Activated naive CD8-positive, alpha-beta T cell treated with anti-CD3 and anti-CD28 coated beads, Interleukin-2, amount 10 ng/mL, durations not matched to agents 7 days and 5 days (primary cell): ENCODE measurements around the gene FIGNL2. TPM values are rescaled to one million over a fixed set of nuclear protein-coding genes. Genes with fewer than 3 reads are reported as not detected.

Source experiments
- ATAC-seq: fragments of 150-1000 bp; cut with Tn5 transposase; one replicate; pipeline ENCODE4 v1.10.0; 2021; ENCODE audit warnings: low read depth, moderate library complexity
- POLR2A ChIA-PET: fragments of 350-600 bp; sonication (Branson Sonifier 250); formaldehyde crosslinking; loops from one replicate; lab custom pipeline; 2021; ENCODE audit warnings: antibody characterized with exemption; lab: Charles Lee
- DNase-seq: peaks from one replicate; pipeline ENCODE4 v3.0.0; 2021
- H3K27ac Mint-ChIP-seq: one replicate; pipeline ENCODE4 v1.8.0; 2022; ENCODE audit warnings: mild to moderate bottlenecking, mixed read lengths
- H3K27me3 Mint-ChIP-seq: one replicate; pipeline ENCODE4 v1.8.0; 2022; ENCODE audit warnings: mild to moderate bottlenecking, moderate library complexity, mixed read lengths
- H3K36me3 Mint-ChIP-seq: one replicate; pipeline ENCODE4 v1.8.0; 2021; ENCODE audit warnings: mild to moderate bottlenecking, mixed read lengths
- H3K4me1 Mint-ChIP-seq: one replicate; pipeline ENCODE4 v1.8.0; 2021; ENCODE audit warnings: mixed read lengths
- H3K4me3 Mint-ChIP-seq: one replicate; pipeline ENCODE4 v1.8.0; 2022; ENCODE audit warnings: mild to moderate bottlenecking, moderate library complexity, mixed read lengths
- H3K9me3 Mint-ChIP-seq: one replicate; pipeline ENCODE4 v1.8.0; 2021; ENCODE audit warnings: mixed read lengths
- total RNA-seq, 2 experiments: library from RNA; stranded (reverse); gene quantifications; one replicate each; pipeline ENCODE4 v1.2.3, GENCODE V29; 2021

The FIGNL2 gene
- total RNA-seq, 2 experiments from 2014 or later = 0.74 to 1.1 TPM

DNA sequence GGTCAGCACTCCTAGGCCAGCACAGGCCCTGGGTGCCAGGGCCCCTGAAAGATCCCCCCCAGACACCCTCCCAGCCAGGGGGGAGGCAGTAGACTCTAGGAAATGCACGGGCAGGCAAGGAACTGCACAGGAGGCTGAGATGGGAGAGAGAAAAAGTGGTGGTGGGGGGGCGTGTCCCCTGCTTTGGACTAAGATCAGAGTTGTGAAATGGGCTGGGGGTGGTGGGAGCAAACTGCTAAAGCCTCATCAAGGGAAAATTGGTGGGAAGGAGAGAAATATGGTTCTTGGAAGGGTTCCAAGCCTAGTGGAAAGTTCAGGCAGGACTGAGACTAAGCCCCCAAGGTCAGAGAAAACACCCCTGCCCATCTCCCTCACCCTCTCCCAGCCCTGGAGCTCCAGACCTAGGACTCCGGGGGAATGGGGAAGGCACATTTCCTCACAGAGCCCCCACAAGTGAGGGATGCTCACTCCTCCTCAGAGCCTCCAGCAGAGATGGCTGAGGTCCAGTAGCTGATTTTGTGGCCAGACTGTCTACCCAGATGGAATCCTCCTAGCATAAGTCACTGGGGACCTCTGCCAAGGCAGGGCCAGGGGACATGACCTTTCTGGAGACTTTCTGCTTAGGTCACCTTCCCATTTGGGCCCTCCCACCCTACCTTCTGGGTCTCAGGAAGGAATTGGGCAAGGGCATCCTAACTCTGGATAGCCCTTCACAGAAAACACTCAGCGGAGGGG is 29.8 kb downstream of the FIGNL2 start:
- DNase-seq = no peak
- Mint-ChIP-seq H3K4me1 (peaks cover 13% of the 10 kb centered on the region), H3K9me3 (no peaks in the 10 kb centered on the region), H3K27me3 (peaks cover 17% of the 10 kb centered on the region), H3K36me3 (no peaks in the 10 kb centered on the region), H3K27ac (no peak overlapping the region), H3K4me3 (no peak overlapping the region)
- ATAC-seq = no peak
- POLR2A ChIA-PET = interaction anchor here (0.6 to 1.5 kb wide), 2 partner anchors 9 to 206 kb away, joined by 4 to 5 read pairs; no protein-coding TSS in a partner anchor

DNA sequence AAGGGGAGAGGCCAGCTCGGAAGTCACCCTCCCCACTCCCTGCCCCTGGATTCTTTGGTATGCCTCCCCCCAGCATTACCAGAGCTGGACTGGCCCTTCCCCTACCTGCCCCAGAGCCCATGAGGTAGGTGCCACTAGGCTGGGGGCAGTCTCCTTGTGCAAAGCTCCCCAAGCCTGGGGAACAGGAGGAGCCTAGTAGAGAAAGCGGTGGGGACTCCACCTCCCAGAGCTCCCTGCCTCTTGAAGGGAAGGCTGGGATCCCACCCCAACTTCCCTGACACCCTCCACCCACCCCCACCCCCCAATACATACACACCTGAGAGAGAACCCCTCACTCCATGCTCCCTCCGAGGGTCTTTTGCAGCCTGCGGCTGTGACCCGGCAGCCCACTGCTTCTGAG is 30.4 kb downstream of the FIGNL2 start:
- Mint-ChIP-seq H3K27ac (no peak overlapping the region), H3K9me3 (no peaks in the 10 kb centered on the region), H3K4me3 (no peak overlapping the region), H3K36me3 (no peaks in the 10 kb centered on the region), H3K4me1 (peaks cover 9% of the 10 kb centered on the region), H3K27me3 (peaks cover 17% of the 10 kb centered on the region)
- DNase-seq = no peak
- POLR2A ChIA-PET = no interaction called here
- ATAC-seq = no peak

DNA sequence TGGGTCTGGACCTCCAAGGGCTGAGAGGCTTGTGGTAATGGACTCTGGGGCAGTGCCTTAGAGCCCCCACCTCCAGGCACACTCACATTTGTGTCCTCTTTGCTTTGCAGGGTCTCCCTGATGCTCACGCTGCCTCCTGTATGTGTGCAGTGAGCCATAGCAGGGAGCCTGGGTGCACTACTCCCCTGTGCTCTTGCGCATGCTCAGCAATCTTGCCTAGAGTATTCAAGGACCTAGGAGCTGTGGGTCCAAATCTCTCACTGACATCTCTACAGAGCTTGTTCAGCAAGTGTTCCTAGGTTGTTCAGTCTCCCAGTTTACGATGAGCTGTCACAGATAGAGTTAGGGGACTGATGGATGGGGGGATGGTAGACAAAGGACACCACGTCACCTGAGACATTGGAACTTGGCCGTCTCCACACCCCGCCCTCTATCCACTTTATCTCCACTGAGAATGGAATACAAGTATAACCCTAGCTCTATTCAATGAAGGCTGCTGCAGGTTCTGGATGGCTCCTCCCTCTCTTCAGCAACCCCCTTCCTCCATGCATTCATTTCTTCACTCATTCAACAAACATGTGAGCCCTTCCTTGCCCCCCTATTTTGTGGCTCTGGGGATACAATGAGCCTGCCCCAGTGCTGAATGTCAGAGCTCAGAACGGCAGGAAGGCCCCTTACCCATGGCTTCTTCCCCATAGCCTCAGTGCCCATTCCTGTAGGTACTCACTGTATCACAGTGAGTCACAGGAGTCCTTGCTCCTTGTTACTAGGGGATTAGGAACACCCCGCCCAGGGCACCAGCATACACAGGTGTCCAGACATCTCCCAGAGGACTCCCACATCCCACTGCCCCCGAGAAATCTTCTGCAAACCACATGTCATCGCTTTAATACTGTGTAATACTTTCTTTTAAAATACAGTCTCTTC is 31.2 kb downstream of the FIGNL2 start:
- Mint-ChIP-seq H3K4me3 (no peak overlapping the region), H3K27me3 (peaks cover 17% of the 10 kb centered on the region), H3K9me3 (no peaks in the 10 kb centered on the region), H3K27ac (no peak overlapping the region), H3K36me3 (no peaks in the 10 kb centered on the region), H3K4me1 (peaks cover 9% of the 10 kb centered on the region)
- POLR2A ChIA-PET = no interaction called here
- no peak for DNase-seq
- no peak for ATAC-seq

- POLR2A ChIA-PET = no interaction called here
These were observed 32.9 kb downstream of the FIGNL2 start for GRCh38 chr12:51815571-51815970.

DNA sequence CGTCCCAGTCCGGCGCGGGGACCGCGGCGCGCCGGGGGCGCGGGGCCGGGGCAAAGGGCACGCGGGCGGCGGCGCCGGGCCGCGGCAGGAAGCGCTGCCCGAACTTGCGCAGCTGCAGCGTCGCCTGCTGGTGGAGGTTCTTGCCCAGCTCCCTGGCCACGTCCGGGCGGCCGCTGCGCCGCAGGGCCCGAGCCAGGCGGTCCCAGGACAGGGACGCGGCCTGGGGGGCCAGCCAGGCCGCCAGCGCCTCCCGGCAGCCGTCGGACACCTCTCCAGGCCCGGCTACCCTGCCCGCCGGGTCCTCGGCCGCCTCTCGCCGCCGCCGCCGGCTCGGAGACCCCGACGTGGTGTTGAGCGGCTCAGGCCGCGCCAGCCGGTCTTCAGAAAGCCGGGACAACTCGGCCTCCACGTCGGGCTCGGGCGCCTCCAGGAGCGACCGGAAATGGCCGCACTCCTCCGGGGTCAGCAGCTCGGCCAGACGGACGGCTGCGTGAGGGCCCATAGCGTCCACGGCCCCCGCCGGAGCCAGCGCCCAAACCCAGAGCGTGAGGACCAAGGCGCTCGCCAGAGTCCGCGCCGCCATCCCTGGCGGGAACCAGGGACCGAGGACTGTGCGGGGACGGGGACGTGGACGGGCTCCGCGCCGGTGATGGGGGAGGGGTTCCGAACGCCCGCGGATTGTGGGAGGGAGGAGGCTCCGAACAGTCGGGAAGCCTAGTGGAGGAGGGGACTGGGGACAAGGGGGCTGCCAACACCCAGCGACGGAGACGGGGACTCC is 34.0 kb downstream of the FIGNL2 start:
- Mint-ChIP-seq H3K4me1 (peaks cover 5% of the 10 kb centered on the region), H3K4me3 (peak overlapping the region; percentile 69), H3K27me3 (peaks cover 13% of the 10 kb centered on the region), H3K36me3 (no peaks in the 10 kb centered on the region), H3K9me3 (no peaks in the 10 kb centered on the region), H3K27ac (no peak overlapping the region)
- DNase-seq (peak; percentile 86), ATAC-seq (peak; percentile 92)
- POLR2A ChIA-PET = interaction anchor here (1.2 to 1.7 kb wide), 4 partner anchors 32 to 61 kb away, joined by 3 to 5 read pairs (median 4); no protein-coding TSS in a partner anchor

More at GRCh38 chr12:51815571-51815970, 32.9 kb downstream of the FIGNL2 start:
- Mint-ChIP-seq H3K36me3 (no peaks in the 10 kb centered on the region), H3K27me3 (peaks cover 17% of the 10 kb centered on the region), H3K9me3 (no peaks in the 10 kb centered on the region), H3K27ac (no peak overlapping the region), H3K4me1 (peaks cover 9% of the 10 kb centered on the region), H3K4me3 (peak overlapping the region; percentile 69)
- DNase-seq = no peak
- no peak for ATAC-seq

- Mint-ChIP-seq H3K27me3 (peaks cover 13% of the 10 kb centered on the region), H3K4me1 (peaks cover 5% of the 10 kb centered on the region), H3K4me3 (peak overlapping the region; percentile 29), H3K9me3 (no peaks in the 10 kb centered on the region), H3K36me3 (no peaks in the 10 kb centered on the region), H3K27ac (no peak overlapping the region)
- DNase-seq (no peak), ATAC-seq (no peak)
- POLR2A ChIA-PET = interaction anchor here (0.6 to 1.7 kb wide), 5 partner anchors 31 to 569 kb away, joined by 3 to 5 read pairs (median 3); no protein-coding TSS in a partner anchor
These were observed 34.6 kb downstream of the FIGNL2 start for GRCh38 chr12:51813931-51814310.

DNA sequence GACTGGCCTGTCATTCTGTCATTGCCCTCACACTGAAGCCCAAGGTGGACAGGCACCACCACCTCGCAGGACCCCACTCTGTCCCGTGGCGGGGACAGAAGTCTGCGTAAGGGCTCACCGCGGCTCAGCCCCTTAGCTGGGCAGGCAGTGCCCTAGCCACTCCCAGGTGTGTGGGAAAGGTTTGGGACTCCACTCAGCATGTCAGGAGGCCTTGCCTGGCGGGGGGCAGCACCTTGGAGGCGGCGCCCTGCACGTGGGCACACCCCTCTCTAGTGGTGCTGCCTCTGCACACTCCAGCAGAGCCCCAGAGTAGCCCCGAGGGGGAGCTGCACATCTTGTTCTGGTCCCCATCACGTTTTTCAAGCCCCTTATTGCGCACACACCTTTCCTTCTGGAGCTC is 35.6 kb downstream of the FIGNL2 start:
- H3K4me3 Mint-ChIP-seq = no peak overlapping the region
- ATAC-seq = no peak
- POLR2A ChIA-PET = no interaction called here
- H3K27ac Mint-ChIP-seq = no peak overlapping the region
- H3K36me3 Mint-ChIP-seq = no peaks in the 10 kb centered on the region
- H3K4me1 Mint-ChIP-seq = peaks cover 5% of the 10 kb centered on the region
- H3K9me3 Mint-ChIP-seq = no peaks in the 10 kb centered on the region
- peaks cover 13% of the 10 kb centered on the region for H3K27me3 Mint-ChIP-seq
- DNase-seq = no peak

DNA sequence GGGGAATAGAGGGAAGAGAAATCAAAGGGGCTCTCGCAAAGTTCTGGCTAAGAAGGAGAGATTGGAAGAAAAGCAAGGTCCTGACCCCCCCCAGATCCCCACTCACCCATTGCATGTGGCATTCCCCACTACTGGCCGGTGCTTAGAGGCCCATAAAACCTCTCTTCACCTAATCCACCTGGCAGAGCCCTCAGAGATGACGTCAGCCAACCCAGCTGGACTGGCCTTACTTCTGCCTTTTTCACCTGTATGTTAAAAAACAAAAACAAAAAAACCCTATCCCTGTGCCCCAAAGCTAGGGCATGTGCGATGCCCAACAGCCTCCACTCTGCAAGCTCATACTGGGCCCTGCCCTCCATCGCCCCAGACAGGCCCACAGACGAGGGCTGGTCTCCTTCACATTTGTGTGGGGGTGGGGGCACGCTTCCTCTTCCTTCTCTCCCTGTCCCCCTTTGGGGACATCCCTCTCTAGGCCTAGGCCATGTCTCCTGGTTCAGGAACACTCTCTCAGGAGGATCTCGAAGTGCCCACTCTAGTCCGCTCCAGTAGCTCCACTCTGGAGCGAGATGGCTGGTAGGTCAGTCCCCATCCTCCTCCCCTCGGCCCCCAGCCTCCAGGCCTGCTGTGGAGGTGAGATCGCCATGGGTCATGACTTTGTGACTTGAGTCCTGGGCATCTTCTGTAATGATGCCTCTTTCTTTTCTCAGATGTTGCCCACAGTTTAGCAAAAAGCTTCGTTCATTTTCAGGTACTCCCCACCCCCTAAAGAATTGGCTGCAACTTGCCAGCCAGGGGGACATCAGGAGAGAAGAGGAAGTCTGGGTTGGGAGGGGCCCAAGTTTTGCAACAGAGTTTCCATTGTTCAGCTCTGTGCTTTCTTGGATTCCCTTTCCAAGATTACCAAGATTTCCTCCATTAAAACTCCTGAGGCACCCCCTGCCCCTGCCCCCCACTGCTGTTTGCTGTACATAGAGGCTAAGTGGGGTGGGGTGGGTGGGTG is 37.0 kb downstream of the FIGNL2 start:
- H3K36me3 Mint-ChIP-seq = no peaks in the 10 kb centered on the region
- H3K4me1 Mint-ChIP-seq = peaks cover 5% of the 10 kb centered on the region
- H3K9me3 Mint-ChIP-seq = no peaks in the 10 kb centered on the region
- POLR2A ChIA-PET = interaction anchor here (0.6 kb wide), 1 partner anchor 456 kb away, joined by 4 read pairs; no protein-coding TSS in a partner anchor
- no peak overlapping the region for H3K4me3 Mint-ChIP-seq
- no peak for DNase-seq
- H3K27ac Mint-ChIP-seq = no peak overlapping the region
- ATAC-seq = no peak
- H3K27me3 Mint-ChIP-seq = peaks cover 13% of the 10 kb centered on the region

GRCh38 chr12:51809193-51809592 is 39.3 kb downstream of the FIGNL2 start:
- no peak for DNase-seq
- no peak for ATAC-seq
- POLR2A ChIA-PET = no interaction called here
- Mint-ChIP-seq H3K4me3 (no peak overlapping the region), H3K9me3 (no peaks in the 10 kb centered on the region), H3K36me3 (no peaks in the 10 kb centered on the region), H3K27me3 (no peaks in the 10 kb centered on the region), H3K4me1 (no peaks in the 10 kb centered on the region), H3K27ac (no peak overlapping the region)

DNA sequence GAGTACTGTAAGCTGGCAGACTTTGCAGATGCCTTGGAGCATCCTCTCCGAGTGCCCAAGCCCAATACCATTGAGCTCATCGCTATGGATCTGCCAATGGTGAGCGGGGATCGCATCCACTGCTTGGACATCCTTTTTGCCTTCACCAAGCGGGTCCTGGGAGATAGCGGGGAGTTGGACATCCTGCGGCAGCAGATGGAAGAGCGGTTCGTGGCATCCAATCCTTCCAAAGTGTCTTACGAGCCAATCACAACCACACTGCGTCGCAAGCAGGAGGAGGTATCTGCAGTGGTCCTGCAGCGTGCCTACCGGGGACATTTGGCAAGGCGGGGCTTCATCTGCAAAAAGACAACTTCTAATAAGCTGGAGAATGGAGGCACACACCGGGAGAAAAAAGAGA is 41.6 kb downstream of the FIGNL2 start:
- Mint-ChIP-seq H3K4me3 (no peak overlapping the region), H3K4me1 (no peaks in the 10 kb centered on the region), H3K27me3 (peaks cover 4% of the 10 kb centered on the region), H3K27ac (no peak overlapping the region), H3K36me3 (no peaks in the 10 kb centered on the region), H3K9me3 (no peaks in the 10 kb centered on the region)
- POLR2A ChIA-PET = no interaction called here
- ATAC-seq (no peak), DNase-seq (no peak)

DNA sequence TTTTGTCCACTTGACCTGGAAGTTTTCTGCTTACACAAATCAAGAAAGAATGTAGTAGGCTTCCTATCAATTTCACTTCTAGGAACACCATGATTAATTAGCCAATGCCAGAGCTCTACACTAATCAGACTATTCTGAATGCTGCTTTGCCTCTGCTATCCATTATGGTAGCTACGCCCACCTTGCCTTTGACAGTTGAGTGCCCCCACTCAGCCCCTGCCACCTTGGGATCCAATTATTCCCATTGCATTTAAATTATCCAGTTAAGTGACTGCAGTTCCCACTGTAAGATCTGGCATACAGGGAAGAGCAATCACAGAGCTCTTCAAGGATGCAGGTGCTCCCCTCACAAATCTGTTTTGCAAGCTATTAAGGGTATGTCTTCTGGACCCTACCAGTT is 47.5 kb downstream of the FIGNL2 start:
- H3K27ac Mint-ChIP-seq = no peak overlapping the region
- H3K4me1 Mint-ChIP-seq = no peaks in the 10 kb centered on the region
- H3K27me3 Mint-ChIP-seq = peaks cover 4% of the 10 kb centered on the region
- no peak overlapping the region for H3K4me3 Mint-ChIP-seq
- no peaks in the 10 kb centered on the region for H3K9me3 Mint-ChIP-seq
- no peaks in the 10 kb centered on the region for H3K36me3 Mint-ChIP-seq
- POLR2A ChIA-PET = no interaction called here
- DNase-seq (no peak), ATAC-seq (no peak)

DNA sequence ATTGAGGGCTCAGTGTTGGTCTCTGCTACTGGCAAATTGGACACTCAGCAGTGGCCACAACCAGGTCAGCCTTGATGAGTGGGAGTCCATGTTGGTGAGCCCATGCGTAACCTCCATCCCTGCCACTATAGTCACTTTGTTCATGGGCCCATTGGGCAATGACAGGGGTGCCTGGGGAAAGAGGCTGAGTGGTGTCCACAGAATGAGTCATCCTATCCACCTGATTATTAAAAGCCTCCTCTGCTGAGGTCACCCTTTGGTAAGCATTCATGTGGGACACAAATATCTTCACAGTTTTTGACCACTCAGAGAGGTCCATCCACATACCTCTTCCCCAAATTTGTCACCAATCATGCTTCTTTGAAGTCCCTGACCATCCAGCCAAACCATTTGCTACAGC is 50.0 kb downstream of the FIGNL2 start:
- Mint-ChIP-seq H3K36me3 (no peaks in the 10 kb centered on the region), H3K9me3 (no peaks in the 10 kb centered on the region), H3K27me3 (peaks cover 4% of the 10 kb centered on the region), H3K4me1 (no peaks in the 10 kb centered on the region), H3K4me3 (no peak overlapping the region), H3K27ac (no peak overlapping the region)
- DNase-seq (no peak), ATAC-seq (no peak)
- POLR2A ChIA-PET = no interaction called here
